GM12874 (cell line): ENCODE measurements around the gene NGLY1.

Experiments used
- TF ChIP-seq, protein P1 (sequence below): IDR thresholded peaks from 2 replicates; pipeline ENCODE4 v1.5.1; 2011; ENCODE audit warnings: low read depth, mild to moderate bottlenecking, control low read depth, low read length, moderate library complexity; ENCODE audit not compliant: insufficient read depth

NGLY1 gene

DNA sequence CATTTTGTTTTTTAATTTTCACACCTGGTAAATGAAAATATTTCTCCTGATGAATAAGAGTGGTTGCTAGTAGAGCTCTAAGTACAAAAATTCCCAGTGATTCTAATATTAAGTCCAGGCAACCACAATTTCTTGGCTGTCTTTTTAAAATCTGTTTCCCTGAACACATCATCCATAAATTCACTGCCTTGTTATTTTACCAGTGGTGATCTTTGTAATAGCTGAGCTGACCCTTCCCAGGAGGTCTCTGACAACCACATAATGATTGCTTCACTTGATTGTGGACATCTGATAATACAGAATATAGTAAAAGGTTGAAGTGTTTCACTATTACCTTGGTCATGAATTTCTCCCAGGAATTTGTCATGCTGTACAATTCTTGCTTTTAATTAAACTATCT is 104.7 kb downstream of the NGLY1 start:
- TF ChIP-seq, protein P1, sequence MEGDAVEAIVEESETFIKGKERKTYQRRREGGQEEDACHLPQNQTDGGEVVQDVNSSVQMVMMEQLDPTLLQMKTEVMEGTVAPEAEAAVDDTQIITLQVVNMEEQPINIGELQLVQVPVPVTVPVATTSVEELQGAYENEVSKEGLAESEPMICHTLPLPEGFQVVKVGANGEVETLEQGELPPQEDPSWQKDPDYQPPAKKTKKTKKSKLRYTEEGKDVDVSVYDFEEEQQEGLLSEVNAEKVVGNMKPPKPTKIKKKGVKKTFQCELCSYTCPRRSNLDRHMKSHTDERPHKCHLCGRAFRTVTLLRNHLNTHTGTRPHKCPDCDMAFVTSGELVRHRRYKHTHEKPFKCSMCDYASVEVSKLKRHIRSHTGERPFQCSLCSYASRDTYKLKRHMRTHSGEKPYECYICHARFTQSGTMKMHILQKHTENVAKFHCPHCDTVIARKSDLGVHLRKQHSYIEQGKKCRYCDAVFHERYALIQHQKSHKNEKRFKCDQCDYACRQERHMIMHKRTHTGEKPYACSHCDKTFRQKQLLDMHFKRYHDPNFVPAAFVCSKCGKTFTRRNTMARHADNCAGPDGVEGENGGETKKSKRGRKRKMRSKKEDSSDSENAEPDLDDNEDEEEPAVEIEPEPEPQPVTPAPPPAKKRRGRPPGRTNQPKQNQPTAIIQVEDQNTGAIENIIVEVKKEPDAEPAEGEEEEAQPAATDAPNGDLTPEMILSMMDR, result no peak

DNA sequence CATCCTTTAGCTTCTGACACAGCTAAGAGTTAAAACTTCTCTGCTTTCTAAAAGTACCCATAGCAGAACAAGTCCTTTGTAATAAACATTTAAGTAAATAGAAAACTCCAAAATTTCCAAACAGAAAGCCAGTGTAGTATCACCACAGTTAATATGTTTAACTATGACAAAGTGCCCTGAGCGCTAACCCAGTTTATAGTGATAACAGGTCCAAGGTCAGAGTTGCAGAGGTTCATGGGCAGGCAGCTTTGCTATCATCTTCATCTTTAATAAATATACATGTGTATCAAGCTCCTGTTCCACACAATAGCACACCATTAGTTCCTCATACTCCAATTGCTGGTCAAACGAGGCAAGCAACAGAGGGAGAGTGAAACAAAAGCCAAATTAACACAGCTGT is 106.1 kb downstream of the NGLY1 start:
- TF ChIP-seq, protein P1, result no peak

DNA sequence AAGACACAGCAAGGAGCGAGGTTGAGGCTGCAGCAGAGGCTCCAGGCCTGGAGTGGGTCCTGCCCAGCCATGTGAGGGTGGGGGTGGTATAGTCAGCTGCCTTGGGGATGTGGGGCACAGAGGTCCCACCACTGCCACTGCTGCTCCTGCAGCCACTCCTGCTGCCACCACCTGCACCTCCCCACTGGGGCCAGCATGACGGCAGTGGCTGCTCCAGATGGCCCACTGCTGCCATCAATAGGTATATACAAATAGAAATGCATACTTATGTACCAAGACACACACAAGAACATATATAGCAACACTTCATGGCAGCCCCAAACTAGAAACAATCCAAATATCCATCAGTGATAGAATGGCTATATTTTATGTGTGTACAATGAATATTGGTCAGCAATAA is 108.6 kb downstream of the NGLY1 start:
- TF ChIP-seq, protein P1, result no peak

DNA sequence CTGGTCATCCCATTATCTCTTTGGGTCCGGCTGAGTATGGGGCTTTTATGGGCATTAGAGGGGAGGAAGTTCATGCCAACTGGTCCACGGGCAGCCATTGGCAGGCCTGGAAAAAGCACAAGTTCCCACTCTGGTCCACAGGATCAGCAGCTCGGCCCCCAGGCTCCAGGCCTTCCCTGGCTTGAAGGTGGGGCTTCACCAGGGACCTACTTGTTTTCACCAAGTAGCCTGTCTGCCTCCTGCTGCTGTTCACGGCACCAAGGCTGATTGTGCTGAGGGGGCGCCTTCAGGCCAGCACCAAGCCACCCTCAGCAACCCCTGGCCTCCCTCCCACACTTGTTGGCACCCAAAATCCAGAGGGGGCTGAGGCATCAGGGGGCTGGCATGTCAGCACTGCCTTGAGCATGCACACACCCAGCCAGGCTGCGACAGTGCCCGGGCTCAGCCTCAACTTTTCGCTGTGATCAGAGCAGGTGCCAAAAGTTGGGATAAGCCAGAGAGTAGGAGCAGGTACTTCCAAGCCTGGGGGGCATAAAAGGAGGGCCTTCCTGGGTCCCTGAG is 109.4 kb downstream of the NGLY1 start:
- TF ChIP-seq, protein P1, result no peak
